H9 (cell line): ENCODE results near the gene CALHM3. TPM values are rescaled to one million over a fixed set of nuclear protein-coding genes. Genes with fewer than 3 reads are reported as not detected.

Experiments
- DNase-seq: peaks from one replicate; pipeline ENCODE4 v3.0.0-alpha.2; 2017
- H2AFZ ChIP-seq: one replicate; pipeline ENCODE4 v1.6.1; 2013; ENCODE audit warnings: mild to moderate bottlenecking, low read length, control low read depth, moderate library complexity
- H2AK5ac ChIP-seq: 2 replicates; pipeline ENCODE4 v1.6.1; 2013; ENCODE audit warnings: low read length, control low read depth, mixed read lengths; ENCODE audit not compliant: insufficient read length
- H2BK120ac ChIP-seq: one replicate; pipeline ENCODE4 v1.6.1; 2013; ENCODE audit warnings: low read depth, mild to moderate bottlenecking, low read length, control low read depth, inconsistent platforms; ENCODE audit not compliant: poor library complexity, severe bottlenecking
- H2BK12ac ChIP-seq: 2 replicates; pipeline ENCODE4 v1.6.1; 2013; ENCODE audit warnings: low read length, control low read depth, mixed read lengths, low read depth; ENCODE audit not compliant: insufficient read length
- H2BK15ac ChIP-seq: 2 replicates; pipeline ENCODE4 v1.6.1; 2013; ENCODE audit warnings: low read depth, low read length, control low read depth
- H2BK20ac ChIP-seq: one replicate; pipeline ENCODE4 v1.6.1; 2013; ENCODE audit warnings: low read depth, mild to moderate bottlenecking, low read length, control low read depth, inconsistent platforms; ENCODE audit not compliant: poor library complexity, severe bottlenecking
- H2BK5ac ChIP-seq: 2 replicates; pipeline ENCODE4 v1.6.1; 2013; ENCODE audit warnings: low read length, control low read depth, mixed read lengths; ENCODE audit not compliant: insufficient read length
- H3K14ac ChIP-seq: 2 replicates; pipeline ENCODE4 v1.6.1; 2013; ENCODE audit warnings: low read length, control low read depth; ENCODE audit not compliant: insufficient read depth
- H3K18ac ChIP-seq: 2 replicates; pipeline ENCODE4 v1.6.1; 2013; ENCODE audit warnings: low read depth, mild to moderate bottlenecking, mixed read lengths, low read length, control low read depth; ENCODE audit not compliant: insufficient read length
- H3K23ac ChIP-seq: 2 replicates; pipeline ENCODE4 v1.6.1; 2013; ENCODE audit warnings: low read length, control low read depth, mixed read lengths, low read depth; ENCODE audit not compliant: insufficient read length
- H3K23me2 ChIP-seq: 2 replicates; pipeline ENCODE4 v1.6.1; 2013; ENCODE audit warnings: low read depth, mild to moderate bottlenecking, mixed read lengths, low read length, control low read depth; ENCODE audit not compliant: insufficient read length, poor library complexity, severe bottlenecking
- H3K27ac ChIP-seq: 2 replicates; pipeline ENCODE4 v1.5.1; 2013; ENCODE audit warnings: low read length, control low read depth, mixed read lengths, low read depth; ENCODE audit not compliant: insufficient read length
- H3K27me3 ChIP-seq: 2 replicates; pipeline ENCODE4 v1.6.1; 2013; ENCODE audit warnings: low read length, control low read depth, inconsistent platforms; ENCODE audit not compliant: insufficient read depth
- H3K4ac ChIP-seq: 2 replicates; pipeline ENCODE4 v1.6.1; 2013; ENCODE audit warnings: low read depth, mild to moderate bottlenecking, control low read depth, inconsistent platforms, low read length, moderate library complexity
- H3K4me1 ChIP-seq: 2 replicates; pipeline ENCODE4 v1.6.1; 2013; ENCODE audit warnings: low read length, control low read depth, inconsistent platforms; ENCODE audit not compliant: insufficient read depth
- H3K4me2 ChIP-seq: 2 replicates; pipeline ENCODE4 v1.6.1; 2013; ENCODE audit warnings: low read length, control low read depth, mixed read lengths; ENCODE audit not compliant: insufficient read length, insufficient read depth
- H3K56ac ChIP-seq: 2 replicates; pipeline ENCODE4 v1.6.1; 2013; ENCODE audit warnings: low read depth, mild to moderate bottlenecking, mixed read lengths, low read length, control low read depth; ENCODE audit not compliant: insufficient read length
- H3K79me1 ChIP-seq: 2 replicates; pipeline ENCODE4 v1.6.1; 2013; ENCODE audit warnings: low read depth, mild to moderate bottlenecking, moderate library complexity, low read length, control low read depth, inconsistent platforms; ENCODE audit not compliant: insufficient read depth, poor library complexity, severe bottlenecking
- H3K79me2 ChIP-seq: 2 replicates; pipeline ENCODE4 v1.6.1; 2013; ENCODE audit warnings: low read length, control low read depth, inconsistent platforms; ENCODE audit not compliant: insufficient read depth
- H3K9ac ChIP-seq: 2 replicates; pipeline ENCODE4 v1.6.1; 2013; ENCODE audit warnings: low read length, control low read depth, mixed read lengths; ENCODE audit not compliant: insufficient read length; ENCODE audit errors: extremely low read depth
- H3K9me3 ChIP-seq: one replicate; pipeline ENCODE4 v1.6.1; 2013; ENCODE audit warnings: low read depth, low read length, inconsistent platforms; ENCODE audit not compliant: control insufficient read depth
- H3T11ph ChIP-seq: one replicate; pipeline ENCODE4 v1.6.1; 2013; ENCODE audit warnings: mild to moderate bottlenecking, low read length, control low read depth, inconsistent platforms
- H4K20me1 ChIP-seq: one replicate; pipeline ENCODE4 v1.6.1; 2013; ENCODE audit not compliant: control insufficient read depth, insufficient read length, insufficient read depth
- H4K5ac ChIP-seq: 2 replicates; pipeline ENCODE4 v1.6.1; 2013; ENCODE audit warnings: low read depth, mild to moderate bottlenecking, mixed read lengths, low read length, control low read depth; ENCODE audit not compliant: insufficient read length
- H4K8ac ChIP-seq: replicated peaks from 2 replicates; pipeline ENCODE4 v1.6.1; 2013; ENCODE audit warnings: low read length, control low read depth, mixed read lengths, low read depth; ENCODE audit not compliant: insufficient read length
- H4K91ac ChIP-seq: 2 replicates; pipeline ENCODE4 v1.6.1; 2013; ENCODE audit warnings: low read depth, mild to moderate bottlenecking, moderate library complexity, mixed read lengths, low read length, control low read depth; ENCODE audit not compliant: insufficient read length
- H3K27ac Mint-ChIP-seq, 3 experiments: 2 replicates in 2 of 3; 3 replicates in 1 of 3; pipeline ENCODE4 v1.8.0; 2020 to 2021; ENCODE audit warnings: mixed read lengths in 3 of 3, mild to moderate bottlenecking in 1 of 3, moderate library complexity in 1 of 3
- H3K27me3 Mint-ChIP-seq: 2 replicates; pipeline ENCODE4 v1.8.0; 2021; ENCODE audit warnings: low read depth, mild to moderate bottlenecking, moderate library complexity, mixed read lengths
- H3K36me3 Mint-ChIP-seq, 3 experiments: 2 replicates in 2 of 3; 3 replicates in 1 of 3; pipeline ENCODE4 v1.8.0; 2020 to 2021; ENCODE audit warnings: low read depth in 3 of 3, mixed read lengths in 3 of 3; ENCODE audit not compliant: insufficient read depth in 1 of 3
- H3K4me1 Mint-ChIP-seq, 2 experiments: 2 replicates each; pipeline ENCODE4 v1.8.0; 2020; ENCODE audit warnings: mixed read lengths in 2 of 2
- H3K4me3 Mint-ChIP-seq, 2 experiments: 2 replicates in 1 of 2; 3 replicates in 1 of 2; pipeline ENCODE4 v1.8.0; 2020 to 2021; ENCODE audit warnings: mild to moderate bottlenecking in 2 of 2, mixed read lengths in 2 of 2, moderate library complexity in 1 of 2
- H3K9me3 Mint-ChIP-seq, 2 experiments: 2 replicates in 1 of 2; 3 replicates in 1 of 2; pipeline ENCODE4 v1.8.0; 2020; ENCODE audit warnings: mild to moderate bottlenecking in 2 of 2, mixed read lengths in 2 of 2, moderate library complexity in 1 of 2
- CTCF ChIP-seq: fragments of 200-600 bp; sonication (generic); conservative IDR thresholded peaks from 3 replicates; pipeline ENCODE4 v1.8.0; 2021; ENCODE audit warnings: antibody characterized with exemption, mild to moderate bottlenecking
- WGBS: extraction: QIAGEN DNeasy Blood & Tissue Kit; methylation state at CpG from one replicate; pipeline ENCODE4 v1.1.7; 2013; ENCODE audit warnings: missing lambda C conversion rate, low lambda C conversion rate, mixed read lengths; ENCODE audit not compliant: insufficient read length; ENCODE audit errors: extremely low coverage; 5-methylcytosine and 5-hydroxymethylcytosine counted together
- total RNA-seq: library from RNA; stranded (reverse); gene quantifications from 2 replicates; pipeline ENCODE4 v1.2.1, GENCODE V29; 2021

Gene CALHM3
- total RNA-seq, 1 experiment from 2014 or later, result not detected

- H2BK15ac ChIP-seq, result no peak overlapping the region
- H3K4me2 ChIP-seq, result no peak overlapping the region
- no peak overlapping the region for H3K18ac ChIP-seq
- no peak overlapping the region for H3K9ac ChIP-seq
- no peak overlapping the region for H2BK20ac ChIP-seq
- H3T11ph ChIP-seq, result no peak overlapping the region
- no peak overlapping the region for H3K23ac ChIP-seq
- Mint-ChIP-seq H3K27ac (peak overlapping the region in 1 of 3 experiments; percentile 73; a peak in 2 of 7 replicates), H3K9me3 (no peaks in the 10 kb centered on the region), H3K27me3 (no peaks in the 10 kb centered on the region), H3K4me1 (peaks cover 4 to 11% of the 10 kb centered on the region in 2 experiments; a peak in 3 of 4 replicates), H3K4me3 (no peak overlapping the region), H3K36me3 (peaks cover 23 to 53% (median 47%) of the 10 kb centered on the region in 3 experiments)
- H3K27me3 ChIP-seq, result no peaks in the 10 kb centered on the region
- no peak overlapping the region for H2BK5ac ChIP-seq
- DNase-seq, result no peak
- H3K23me2 ChIP-seq, result no peaks in the 10 kb centered on the region
- no peak overlapping the region for H2AK5ac ChIP-seq
- no peak overlapping the region for H3K27ac ChIP-seq
- H3K14ac ChIP-seq, result no peak overlapping the region
- H3K79me1 ChIP-seq, result no peaks in the 10 kb centered on the region
- no peak overlapping the region for H4K5ac ChIP-seq
- no CpG with 5 or more reads among the region's 1 CpG for WGBS
- no peak for TF ChIP-seq CTCF
- no peaks in the 10 kb centered on the region for H4K20me1 ChIP-seq
- H4K8ac ChIP-seq, result no peak overlapping the region
- no peak overlapping the region for H2BK120ac ChIP-seq
- no peak overlapping the region for H2BK12ac ChIP-seq
- H3K79me2 ChIP-seq, result no peaks in the 10 kb centered on the region
- no peaks in the 10 kb centered on the region for H3K9me3 ChIP-seq
- H2AFZ ChIP-seq, result no peak overlapping the region
- H3K4ac ChIP-seq, result no peak overlapping the region
- no peak overlapping the region for H3K56ac ChIP-seq
- H3K4me1 ChIP-seq, result no peaks in the 10 kb centered on the region
- no peak overlapping the region for H4K91ac ChIP-seq
Measured at GRCh38 chr10:103448746-103449145, 30.3 kb downstream of the CALHM3 start.
